NCI-H2196 (cell line): ENCODE results near the gene LIPK.
"Not testable (repeated sequence)": the region's sequence is repeated elsewhere in the genome, so short reads cannot be mapped to it uniquely, and the experiment has no call there.

Experiments
- DNase-seq: peaks from one replicate; lab custom pipeline; 2025; ENCODE audit not compliant: unreplicated experiment; lab: John Stamatoyannopoulos, UW

Gene LIPK

GRCh38 chr10:88705958-88706357, at the start of gene LIPK:
TSS of gene LIPK (plus strand) at chr10:88706249. CDS start at chr10:88724544, 18,295 bp downstream.
- no peak for DNase-seq

- DNase-seq = no peak
Measured at GRCh38 chr10:88657901-88658300, 48.1 kb upstream of the LIPK start.

GRCh38 chr10:88659725-88660597, 46.1 kb upstream of the LIPK start:
- no peak for DNase-seq

- DNase-seq = no peak
Measured at GRCh38 chr10:88660598-88660884, 45.5 kb upstream of the LIPK start.

- DNase-seq = no peak
Measured at GRCh38 chr10:88661018-88661417, 45.0 kb upstream of the LIPK start.

- DNase-seq = no peak
Measured at GRCh38 chr10:88661577-88661976, 44.5 kb upstream of the LIPK start.

GRCh38 chr10:88663153-88663552, 42.9 kb upstream of the LIPK start:
- not testable (repeated sequence) for DNase-seq

- no peak for DNase-seq
Measured at GRCh38 chr10:88664142-88664541, 41.9 kb upstream of the LIPK start, which contains the start of gene LIPF. TSS of gene LIPF (plus strand) at chr10:88664442. CDS start at chr10:88667298, 2,856 bp downstream.

GRCh38 chr10:88668465-88668864, 37.6 kb upstream of the LIPK start:
- DNase-seq = no peak

GRCh38 chr10:88670497-88670896, 35.6 kb upstream of the LIPK start:
- no peak for DNase-seq

- no peak for DNase-seq
Measured at GRCh38 chr10:88672041-88672440, 34.0 kb upstream of the LIPK start.

- DNase-seq = no peak
Measured at GRCh38 chr10:88676283-88677060, 29.6 kb upstream of the LIPK start.

GRCh38 chr10:88680958-88681357, 25.1 kb upstream of the LIPK start:
- no peak for DNase-seq

- no peak for DNase-seq
Measured at GRCh38 chr10:88682491-88682890, 23.6 kb upstream of the LIPK start.

GRCh38 chr10:88687853-88688467, 18.1 kb upstream of the LIPK start:
- DNase-seq = no peak

- no peak for DNase-seq
Measured at GRCh38 chr10:88689366-88689765, 16.7 kb upstream of the LIPK start.

GRCh38 chr10:88693392-88694020, 12.5 kb upstream of the LIPK start:
- DNase-seq = no peak

- DNase-seq = peak; percentile 5
Measured at GRCh38 chr10:88702848-88703597, 3.0 kb upstream of the LIPK start.

GRCh38 chr10:88707429-88708155, 1.5 kb downstream of the LIPK start:
- DNase-seq = no peak

- DNase-seq = not testable (repeated sequence)
Measured at GRCh38 chr10:88709361-88709760, 3.3 kb downstream of the LIPK start.
